ENCODE measurements around the gene NKPD1.

DNA sequence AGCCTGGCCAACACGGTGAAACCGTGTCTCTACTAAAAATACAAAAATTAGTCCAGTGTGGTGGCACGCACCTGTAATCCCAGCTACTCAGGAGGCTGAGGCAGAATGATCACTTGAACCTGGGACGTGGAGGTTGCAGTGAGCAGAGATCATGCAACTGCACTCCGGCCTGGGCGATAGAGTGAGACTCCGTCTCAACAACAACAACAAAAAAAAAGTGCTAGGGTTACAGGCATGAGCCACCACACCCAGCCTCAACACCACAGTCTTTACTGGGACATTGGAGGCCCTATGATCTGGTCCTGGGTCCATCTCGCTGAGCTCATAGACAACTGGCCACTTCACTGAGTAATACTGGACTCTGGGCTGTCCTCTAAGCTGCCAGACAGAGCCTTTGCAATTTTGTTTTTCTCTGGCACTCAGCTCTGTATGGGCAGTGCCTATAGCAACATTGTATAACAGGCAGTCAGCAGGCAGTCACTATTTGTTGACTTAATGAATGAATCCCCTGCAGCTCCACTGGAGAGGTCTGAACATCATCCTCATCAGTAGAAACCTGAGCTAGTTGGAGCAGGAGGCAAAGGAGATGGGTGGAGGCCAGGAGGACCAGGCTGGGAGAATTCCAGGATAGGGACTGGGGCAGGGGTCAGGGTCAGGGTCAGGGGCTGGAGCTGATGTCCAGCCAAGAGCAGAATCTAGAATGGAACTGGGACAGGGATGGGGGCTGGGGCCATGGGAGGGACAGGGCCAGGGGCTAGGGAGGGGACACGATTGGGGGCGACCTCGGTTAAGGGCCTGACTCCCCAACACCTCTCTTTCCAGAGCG, 25.9 kb upstream of the NKPD1 start:
- TF ChIP-seq, protein P1, sequence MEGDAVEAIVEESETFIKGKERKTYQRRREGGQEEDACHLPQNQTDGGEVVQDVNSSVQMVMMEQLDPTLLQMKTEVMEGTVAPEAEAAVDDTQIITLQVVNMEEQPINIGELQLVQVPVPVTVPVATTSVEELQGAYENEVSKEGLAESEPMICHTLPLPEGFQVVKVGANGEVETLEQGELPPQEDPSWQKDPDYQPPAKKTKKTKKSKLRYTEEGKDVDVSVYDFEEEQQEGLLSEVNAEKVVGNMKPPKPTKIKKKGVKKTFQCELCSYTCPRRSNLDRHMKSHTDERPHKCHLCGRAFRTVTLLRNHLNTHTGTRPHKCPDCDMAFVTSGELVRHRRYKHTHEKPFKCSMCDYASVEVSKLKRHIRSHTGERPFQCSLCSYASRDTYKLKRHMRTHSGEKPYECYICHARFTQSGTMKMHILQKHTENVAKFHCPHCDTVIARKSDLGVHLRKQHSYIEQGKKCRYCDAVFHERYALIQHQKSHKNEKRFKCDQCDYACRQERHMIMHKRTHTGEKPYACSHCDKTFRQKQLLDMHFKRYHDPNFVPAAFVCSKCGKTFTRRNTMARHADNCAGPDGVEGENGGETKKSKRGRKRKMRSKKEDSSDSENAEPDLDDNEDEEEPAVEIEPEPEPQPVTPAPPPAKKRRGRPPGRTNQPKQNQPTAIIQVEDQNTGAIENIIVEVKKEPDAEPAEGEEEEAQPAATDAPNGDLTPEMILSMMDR (IDR thresholded peaks at IDR 0.05), result no peak
- TF ChIP-seq POLR2AphosphoS5 (IDR thresholded peaks at IDR 0.05), result no peak
